ENCODE data around the gene TUBB8. TPM values are rescaled to one million over a fixed set of nuclear protein-coding genes. Genes with fewer than 3 reads are reported as not detected.

The TUBB8 gene
- total and polyA plus RNA-seq, 9 donors: 0.10 to 3.6 TPM; not detected in 7

DNA sequence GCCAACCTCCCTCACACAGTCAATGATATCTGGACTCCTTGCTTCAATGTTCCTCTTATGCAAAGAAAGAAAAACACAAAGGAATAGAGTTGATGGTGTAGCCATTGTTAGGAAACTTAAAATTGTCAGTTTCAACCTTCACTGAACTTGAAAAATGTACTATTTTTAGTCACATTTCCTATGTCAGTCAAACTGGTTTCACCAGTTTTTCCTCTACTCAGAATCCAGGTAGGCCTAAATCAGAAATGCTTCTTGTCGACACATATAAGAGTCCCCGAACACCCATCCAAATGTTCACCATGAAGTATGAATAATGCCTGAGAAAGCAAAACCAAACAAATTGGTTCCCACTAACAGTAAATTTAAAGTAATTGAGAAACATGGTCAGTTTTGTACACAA is 43.8 kb upstream of the TUBB8 start:
- no peaks in the 10 kb centered on the region for H3K4me1 ChIP-seq (ENCODE audit: insufficient read depth)
- H3K4me3 ChIP-seq: no peak overlapping the region
- no peaks in the 10 kb centered on the region for H3K9me3 ChIP-seq
- no peak for DNase-seq
- peaks cover 2% of the 10 kb centered on the region for H3K27me3 ChIP-seq
- H3K27ac ChIP-seq: no peak overlapping the region
- no peaks in the 10 kb centered on the region for H3K36me3 ChIP-seq
- WGBS, 3 donors: 91 to 94% (median 94%) methylated on average over 2 of the region's 2 CpGs
- intact Hi-C loops (cut with DNase I): no loop called here
- no peak for TF ChIP-seq EP300 (IDR thresholded peaks at IDR 0.05)
- TF ChIP-seq POLR2A (IDR thresholded peaks at IDR 0.05): no peak
- TF ChIP-seq, protein P1, sequence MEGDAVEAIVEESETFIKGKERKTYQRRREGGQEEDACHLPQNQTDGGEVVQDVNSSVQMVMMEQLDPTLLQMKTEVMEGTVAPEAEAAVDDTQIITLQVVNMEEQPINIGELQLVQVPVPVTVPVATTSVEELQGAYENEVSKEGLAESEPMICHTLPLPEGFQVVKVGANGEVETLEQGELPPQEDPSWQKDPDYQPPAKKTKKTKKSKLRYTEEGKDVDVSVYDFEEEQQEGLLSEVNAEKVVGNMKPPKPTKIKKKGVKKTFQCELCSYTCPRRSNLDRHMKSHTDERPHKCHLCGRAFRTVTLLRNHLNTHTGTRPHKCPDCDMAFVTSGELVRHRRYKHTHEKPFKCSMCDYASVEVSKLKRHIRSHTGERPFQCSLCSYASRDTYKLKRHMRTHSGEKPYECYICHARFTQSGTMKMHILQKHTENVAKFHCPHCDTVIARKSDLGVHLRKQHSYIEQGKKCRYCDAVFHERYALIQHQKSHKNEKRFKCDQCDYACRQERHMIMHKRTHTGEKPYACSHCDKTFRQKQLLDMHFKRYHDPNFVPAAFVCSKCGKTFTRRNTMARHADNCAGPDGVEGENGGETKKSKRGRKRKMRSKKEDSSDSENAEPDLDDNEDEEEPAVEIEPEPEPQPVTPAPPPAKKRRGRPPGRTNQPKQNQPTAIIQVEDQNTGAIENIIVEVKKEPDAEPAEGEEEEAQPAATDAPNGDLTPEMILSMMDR (IDR thresholded peaks at IDR 0.05): no peak

DNA sequence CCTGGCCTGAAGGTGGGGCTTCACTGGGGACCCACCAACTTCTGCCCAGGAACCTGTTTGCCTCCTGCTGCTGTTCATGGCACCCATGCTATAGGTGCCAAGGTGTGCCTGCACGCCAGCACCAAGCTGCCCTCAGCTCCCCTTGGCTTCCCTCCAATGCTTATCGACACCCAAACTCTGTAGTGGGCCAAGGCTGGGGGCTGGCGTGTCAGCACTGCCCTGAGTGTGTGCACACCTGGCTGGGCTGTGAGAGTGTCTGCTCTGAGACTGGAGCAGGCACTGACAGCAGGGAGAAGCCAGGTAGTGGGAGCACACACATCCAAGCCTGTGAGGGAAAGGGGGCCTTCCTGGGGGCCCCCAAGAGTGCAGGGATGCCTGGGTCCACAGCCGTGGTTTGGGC is 43.1 kb upstream of the TUBB8 start:
- peaks cover 2% of the 10 kb centered on the region for H3K27me3 ChIP-seq
- H3K4me1 ChIP-seq (ENCODE audit: insufficient read depth): no peaks in the 10 kb centered on the region
- no peak overlapping the region for H3K4me3 ChIP-seq
- TF ChIP-seq EP300 (IDR thresholded peaks at IDR 0.05) (no peak), POLR2A (IDR thresholded peaks at IDR 0.05) (no peak)
- TF ChIP-seq, protein P1 (IDR thresholded peaks at IDR 0.05): no peak
- intact Hi-C loops (cut with DNase I): no loop called here
- DNase-seq: no peak
- no peak overlapping the region for H3K27ac ChIP-seq
- no peaks in the 10 kb centered on the region for H3K36me3 ChIP-seq
- 71 to 83% (median 72%) methylated on average over 4 of the region's 4 CpGs for WGBS, 3 donors
- H3K9me3 ChIP-seq: no peaks in the 10 kb centered on the region

DNA sequence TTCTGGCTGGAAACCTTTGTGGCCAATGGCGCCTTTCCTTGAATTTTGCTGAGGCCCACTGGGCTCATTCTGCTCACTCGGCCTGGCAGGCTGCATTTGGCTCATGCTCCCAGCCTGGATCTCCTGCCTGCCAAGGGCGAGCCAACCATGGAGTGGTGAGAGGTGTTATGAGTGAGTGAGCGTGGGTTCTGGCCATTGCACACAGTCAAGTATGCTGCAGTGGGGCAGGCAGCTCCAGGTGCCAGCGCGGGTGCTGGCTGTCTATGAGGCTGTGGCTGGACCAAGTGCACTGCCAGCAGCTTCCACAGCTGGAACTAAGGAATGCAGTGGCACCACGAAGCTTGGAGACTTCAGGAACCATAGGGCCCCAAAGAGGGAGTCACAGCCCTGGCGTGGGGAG is 42.2 kb upstream of the TUBB8 start:
- Histone ChIP-seq H3K4me3 (no peak overlapping the region), H3K27me3 (peaks cover 2% of the 10 kb centered on the region), H3K27ac (no peak overlapping the region), H3K4me1 (ENCODE audit: insufficient read depth) (no peaks in the 10 kb centered on the region), H3K9me3 (no peaks in the 10 kb centered on the region), H3K36me3 (no peaks in the 10 kb centered on the region)
- TF ChIP-seq, protein P1 (IDR thresholded peaks at IDR 0.05): no peak
- TF ChIP-seq EP300 (IDR thresholded peaks at IDR 0.05): no peak
- TF ChIP-seq POLR2A (IDR thresholded peaks at IDR 0.05): no peak
- intact Hi-C loops (cut with DNase I): no loop called here
- no peak for DNase-seq
- WGBS, 3 donors: 79 to 85% (median 83%) methylated on average over 8 of the region's 8 CpGs

DNA sequence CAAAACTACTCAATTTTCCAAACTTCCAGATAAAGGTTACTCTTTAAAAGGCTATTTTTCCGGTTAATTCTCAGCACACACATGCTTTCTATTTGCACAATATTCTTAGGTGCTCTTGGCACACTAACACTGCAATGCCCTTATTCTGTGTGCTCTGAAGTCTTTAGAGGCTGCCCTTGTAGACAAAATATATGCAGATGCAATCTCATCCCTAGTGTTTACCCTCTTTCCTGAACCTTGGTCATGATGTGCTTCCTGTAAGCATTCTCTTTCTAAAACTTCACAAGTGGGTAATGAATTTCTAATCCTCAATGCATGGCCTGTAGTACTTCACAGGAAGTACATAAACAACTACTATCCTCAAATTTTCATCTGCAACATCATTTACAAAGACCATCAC is 41.1 kb upstream of the TUBB8 start:
- TF ChIP-seq, protein P1 (IDR thresholded peaks at IDR 0.05): no peak
- no peak for TF ChIP-seq POLR2A (IDR thresholded peaks at IDR 0.05)
- TF ChIP-seq EP300 (IDR thresholded peaks at IDR 0.05): no peak

More for the DNA sequence above, 41.1 kb upstream of the TUBB8 start:
- H3K4me3 ChIP-seq: no peak overlapping the region
- H3K27me3 ChIP-seq: peaks cover 2% of the 10 kb centered on the region
- H3K27ac ChIP-seq: no peak overlapping the region
- H3K9me3 ChIP-seq: no peaks in the 10 kb centered on the region
- H3K4me1 ChIP-seq (ENCODE audit: insufficient read depth): no peaks in the 10 kb centered on the region
- H3K36me3 ChIP-seq: no peaks in the 10 kb centered on the region
- WGBS, 3 donors: 46 to 69% (median 56%) methylated on average over 1 of the region's 1 CpG
- intact Hi-C loops (cut with DNase I): no loop called here
- DNase-seq: no peak
